ENCODE measurements around the gene ARFGEF2.

Gene ARFGEF2

GRCh38 chr20:48899881-48900280, 21.6 kb upstream of the ARFGEF2 start:
- no peak for DNase-seq (ENCODE audit: low read depth)

GRCh38 chr20:48901326-48901725, 20.2 kb upstream of the ARFGEF2 start:
- no peak for DNase-seq (ENCODE audit: low read depth)

- no peak for DNase-seq (ENCODE audit: low read depth)
Measured at GRCh38 chr20:48903705-48904104, 17.8 kb upstream of the ARFGEF2 start.

- peak; percentile 39 for DNase-seq (ENCODE audit: low read depth)
Measured at GRCh38 chr20:48904566-48905296, 16.8 kb upstream of the ARFGEF2 start.

GRCh38 chr20:48905297-48905647, 16.2 kb upstream of the ARFGEF2 start:
- DNase-seq (ENCODE audit: low read depth), result no peak

GRCh38 chr20:48906221-48906877, 15.2 kb upstream of the ARFGEF2 start:
- DNase-seq (ENCODE audit: low read depth), result no peak

- no peak for DNase-seq (ENCODE audit: low read depth)
Measured at GRCh38 chr20:48908656-48909319, 12.7 kb upstream of the ARFGEF2 start.

GRCh38 chr20:48909910-48910309, 11.6 kb upstream of the ARFGEF2 start:
- no peak for DNase-seq (ENCODE audit: low read depth)

- no peak for DNase-seq (ENCODE audit: low read depth)
Measured at GRCh38 chr20:48910347-48910781, 11.1 kb upstream of the ARFGEF2 start.

- DNase-seq (ENCODE audit: low read depth), result no peak
Measured at GRCh38 chr20:48912065-48912464, 9.4 kb upstream of the ARFGEF2 start.

- DNase-seq (ENCODE audit: low read depth), result no peak
Measured at GRCh38 chr20:48916699-48917098, 4.8 kb upstream of the ARFGEF2 start.

- no peak for DNase-seq (ENCODE audit: low read depth)
Measured at GRCh38 chr20:48919336-48919881, 2.1 kb upstream of the ARFGEF2 start.

- no peak for DNase-seq (ENCODE audit: low read depth)
Measured at GRCh38 chr20:48919882-48920526, 1.5 kb upstream of the ARFGEF2 start.

GRCh38 chr20:48920527-48921167, 864 bp upstream of the ARFGEF2 start:
- no peak for DNase-seq (ENCODE audit: low read depth)

GRCh38 chr20:48921883-48922820, 641 bp downstream of the ARFGEF2 start:
- DNase-seq (ENCODE audit: low read depth), result no peak

GRCh38 chr20:48923149-48923718, 1.7 kb downstream of the ARFGEF2 start:
- no peak for DNase-seq (ENCODE audit: low read depth)

GRCh38 chr20:48924756-48925109, 3.2 kb downstream of the ARFGEF2 start:
- DNase-seq (ENCODE audit: low read depth), result no peak

- DNase-seq (ENCODE audit: low read depth), result no peak
Measured at GRCh38 chr20:48926267-48926666, 4.8 kb downstream of the ARFGEF2 start.

GRCh38 chr20:48926821-48927220, 5.3 kb downstream of the ARFGEF2 start:
- no peak for DNase-seq (ENCODE audit: low read depth)

Measured in activated T-helper 9 cell treated with anti-CD3 and anti-CD28 coated beads, Interleukin-2, amount 50 U/mL, for 16 hours (primary cell).